Lower leg skin (tissue), 4 donors: ENCODE measurements around the gene SEMA3C. TPM values are rescaled to one million over a fixed set of nuclear protein-coding genes. Genes with fewer than 3 reads are reported as not detected.

Source experiments
- DNase-seq, 2 donors: peaks; one replicate each; pipeline ENCODE4 v3.0.0-alpha.2; 2019; ENCODE audit warnings: low spot score in 2 of 2
- H3K4me3 ChIP-seq: fragments of 200-600 bp; sonication (generic); 2 replicates; pipeline ENCODE4 v1.5.1; 2017; ENCODE audit warnings: mild to moderate bottlenecking, low read depth; ENCODE audit not compliant: poor library complexity, severe bottlenecking
- POLR2A ChIP-seq, 2 donors: fragments of 450-650 bp; IDR thresholded peaks; one replicate each; pipeline ENCODE4 v1.6.1; 2016 to 2017; ENCODE audit warnings: antibody characterized with exemption in 2 of 2, mild to moderate bottlenecking in 1 of 2, moderate library complexity in 1 of 2
- WGBS, 2 donors: methylation state at CpG; one replicate each; pipeline ENCODE4 v1.1.5; 2018; 5-methylcytosine and 5-hydroxymethylcytosine counted together
- intact Hi-C: fragments of 100-400 bp; cut with DNase I; formaldehyde crosslinking; loops from one replicate; pipeline ENCODE4 v1.15.0; 2023; ENCODE audit warnings: low total_unique reads
- total RNA-seq, 4 donors: library from RNA; depleted of rRNA; stranded (reverse); fragments of >200 nt; gene quantifications; one replicate each; pipeline ENCODE4 v1.1.0, GENCODE V29; 2016
- TF ChIP-seq, protein P1 (sequence below), 3 donors: fragments of 450-650 bp; IDR thresholded peaks; one replicate each; pipeline ENCODE4 v1.5.1; 2016; ENCODE audit warnings: antibody characterized with exemption in 3 of 3, mild to moderate bottlenecking in 3 of 3, moderate library complexity in 2 of 3

The SEMA3C gene
- total RNA-seq, 4 donors from 2014 or later, result 53.0 to 96.6 (median 70.7) TPM

DNA sequence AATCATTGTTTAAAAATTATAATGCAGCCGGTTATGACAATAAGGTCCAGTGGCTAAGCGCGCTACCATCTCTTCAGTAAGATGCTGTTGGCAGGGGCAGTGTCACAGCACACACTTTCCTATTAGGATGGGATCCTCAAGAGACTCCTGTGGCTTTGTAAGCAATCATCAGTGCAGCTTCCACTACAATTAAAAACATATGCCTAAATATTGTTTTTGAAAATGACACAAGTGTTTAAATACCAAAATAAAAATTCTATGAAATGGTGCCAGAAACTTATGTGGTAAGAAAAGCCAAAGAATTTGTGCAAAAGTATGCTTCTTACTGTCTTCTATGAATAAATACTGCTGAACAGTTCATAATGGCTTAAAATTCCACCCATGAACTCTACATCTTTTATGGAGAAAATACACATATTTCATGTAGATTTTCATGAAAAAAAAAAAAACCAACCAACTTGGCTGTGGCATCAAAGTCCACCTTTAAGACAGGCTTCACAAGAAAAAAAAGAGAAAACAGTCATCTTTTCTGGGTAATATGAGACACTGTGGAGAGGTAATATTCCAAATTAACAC is 132.8 kb downstream of the SEMA3C start:
- TF ChIP-seq, protein P1, sequence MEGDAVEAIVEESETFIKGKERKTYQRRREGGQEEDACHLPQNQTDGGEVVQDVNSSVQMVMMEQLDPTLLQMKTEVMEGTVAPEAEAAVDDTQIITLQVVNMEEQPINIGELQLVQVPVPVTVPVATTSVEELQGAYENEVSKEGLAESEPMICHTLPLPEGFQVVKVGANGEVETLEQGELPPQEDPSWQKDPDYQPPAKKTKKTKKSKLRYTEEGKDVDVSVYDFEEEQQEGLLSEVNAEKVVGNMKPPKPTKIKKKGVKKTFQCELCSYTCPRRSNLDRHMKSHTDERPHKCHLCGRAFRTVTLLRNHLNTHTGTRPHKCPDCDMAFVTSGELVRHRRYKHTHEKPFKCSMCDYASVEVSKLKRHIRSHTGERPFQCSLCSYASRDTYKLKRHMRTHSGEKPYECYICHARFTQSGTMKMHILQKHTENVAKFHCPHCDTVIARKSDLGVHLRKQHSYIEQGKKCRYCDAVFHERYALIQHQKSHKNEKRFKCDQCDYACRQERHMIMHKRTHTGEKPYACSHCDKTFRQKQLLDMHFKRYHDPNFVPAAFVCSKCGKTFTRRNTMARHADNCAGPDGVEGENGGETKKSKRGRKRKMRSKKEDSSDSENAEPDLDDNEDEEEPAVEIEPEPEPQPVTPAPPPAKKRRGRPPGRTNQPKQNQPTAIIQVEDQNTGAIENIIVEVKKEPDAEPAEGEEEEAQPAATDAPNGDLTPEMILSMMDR (IDR thresholded peaks at IDR 0.05), result no peak
- no peak for TF ChIP-seq POLR2A (IDR thresholded peaks at IDR 0.05)
- DNase-seq, result no peak
- no peak overlapping the region for H3K4me3 ChIP-seq
- intact Hi-C loops, result no loop called here
- 51 to 74% methylated on average over 3 of the region's 3 CpGs for WGBS, 2 donors

- TF ChIP-seq, protein P1 (IDR thresholded peaks at IDR 0.05), result no peak
- no peak for TF ChIP-seq POLR2A (IDR thresholded peaks at IDR 0.05)
- intact Hi-C loops, result no loop called here
- no peak for DNase-seq
- H3K4me3 ChIP-seq, result no peak overlapping the region
Observed at GRCh38 chr7:80785276-80785675, 133.6 kb downstream of the SEMA3C start.

DNA sequence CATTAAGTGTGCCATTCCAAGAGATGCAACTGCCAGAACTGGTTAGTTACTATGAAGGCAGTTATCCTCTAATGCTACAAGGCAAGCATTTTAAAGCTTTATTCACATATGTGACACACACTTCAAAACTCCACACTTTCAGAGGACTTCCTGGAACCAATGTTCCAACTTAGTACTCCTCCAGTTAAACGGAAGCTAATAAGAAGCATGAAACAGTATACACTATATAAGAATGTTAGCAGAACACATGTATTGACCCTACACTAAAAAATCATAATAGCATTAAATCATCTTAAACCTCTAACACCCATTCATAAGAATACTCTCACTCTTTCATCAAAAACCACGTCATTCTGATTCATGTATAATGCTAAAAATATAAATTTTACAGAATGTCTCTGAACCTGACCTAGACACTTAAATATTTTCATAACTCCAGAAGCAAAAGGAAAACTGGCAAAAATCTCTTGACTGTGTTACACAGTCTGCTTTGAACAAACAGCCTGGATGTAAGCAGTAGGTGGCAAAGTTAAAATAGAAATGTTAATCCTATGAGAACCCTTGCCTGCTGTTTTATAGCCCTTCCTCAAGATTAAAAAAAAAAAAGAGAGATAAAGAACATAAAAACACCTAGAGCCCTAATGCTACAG is 135.0 kb downstream of the SEMA3C start:
- no peak for DNase-seq
- TF ChIP-seq POLR2A (IDR thresholded peaks at IDR 0.05), result no peak
- TF ChIP-seq, protein P1 (IDR thresholded peaks at IDR 0.05), result no peak
- WGBS, 2 donors, result 55 to 57% methylated on average over 2 of the region's 2 CpGs
- intact Hi-C loops, result no loop called here
- H3K4me3 ChIP-seq, result no peak overlapping the region

DNA sequence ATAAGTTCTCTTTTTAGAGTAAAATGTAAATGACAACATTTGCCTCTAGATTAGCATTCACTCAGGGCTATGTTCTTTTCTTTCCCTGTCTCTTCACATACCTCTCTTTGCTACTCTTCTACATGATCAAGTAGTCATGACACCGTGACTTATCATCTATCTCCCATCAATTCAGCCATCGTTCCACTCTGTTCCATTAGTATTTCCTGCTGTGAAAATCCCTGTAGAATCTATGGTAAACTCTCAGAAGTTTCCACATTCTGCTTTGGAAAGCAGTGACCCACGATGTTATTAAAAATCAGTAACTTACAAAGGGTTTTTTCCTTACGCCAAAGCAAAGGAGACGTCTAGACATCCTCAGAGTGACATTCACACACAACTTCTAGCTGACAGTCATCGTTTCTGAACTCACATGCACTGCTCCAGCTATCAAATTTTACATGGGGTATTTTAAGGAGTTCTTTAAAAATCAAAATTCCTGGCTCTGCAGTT is 135.6 kb downstream of the SEMA3C start:
- WGBS, 2 donors, result 65 to 70% methylated on average over 6 of the region's 6 CpGs
- intact Hi-C loops, result no loop called here
- DNase-seq, result no peak
- TF ChIP-seq, protein P1 (IDR thresholded peaks at IDR 0.05), result no peak
- TF ChIP-seq POLR2A (IDR thresholded peaks at IDR 0.05), result no peak
- H3K4me3 ChIP-seq, result no peak overlapping the region

GRCh38 chr7:80781561-80781979 is 137.3 kb downstream of the SEMA3C start:
- peak; percentile 56 to 84 for DNase-seq
- TF ChIP-seq POLR2A (IDR thresholded peaks at IDR 0.05), result no peak
- TF ChIP-seq, protein P1 (IDR thresholded peaks at IDR 0.05), result no peak
- intact Hi-C loops, result no loop called here
- H3K4me3 ChIP-seq, result no peak overlapping the region
